HG02763 (cell line): ENCODE results near the gene NUDT22.

Source experiments
- ATAC-seq: cut with Tn5 transposase; IDR thresholded peaks from one replicate; pipeline ENCODE4 v1.9.1; 2021; ENCODE audit warnings: mild to moderate bottlenecking, moderate library complexity; ENCODE audit not compliant: unreplicated experiment

NUDT22 gene

DNA sequence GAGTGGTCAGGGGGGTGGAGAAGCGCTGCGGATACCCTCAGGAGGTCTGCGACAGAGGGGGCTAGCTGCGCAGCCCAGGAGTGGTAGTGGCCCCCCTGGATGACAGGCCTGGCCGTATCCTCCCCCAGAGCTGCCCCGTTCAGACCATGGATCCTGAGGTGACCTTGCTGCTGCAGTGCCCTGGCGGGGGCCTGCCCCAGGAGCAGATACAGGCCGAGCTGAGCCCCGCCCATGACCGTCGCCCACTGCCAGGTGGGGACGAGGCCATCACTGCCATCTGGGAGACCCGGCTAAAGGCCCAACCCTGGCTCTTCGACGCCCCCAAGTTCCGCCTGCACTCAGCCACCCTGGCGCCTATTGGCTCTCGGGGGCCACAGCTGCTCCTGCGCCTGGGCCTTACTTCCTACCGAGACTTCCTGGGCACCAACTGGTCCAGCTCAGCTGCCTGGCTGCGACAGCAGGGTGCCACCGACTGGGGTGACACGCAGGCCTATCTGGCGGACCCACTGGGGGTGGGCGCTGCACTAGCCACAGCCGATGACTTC is 505 bp downstream of the NUDT22 start:
- ATAC-seq = no peak

DNA sequence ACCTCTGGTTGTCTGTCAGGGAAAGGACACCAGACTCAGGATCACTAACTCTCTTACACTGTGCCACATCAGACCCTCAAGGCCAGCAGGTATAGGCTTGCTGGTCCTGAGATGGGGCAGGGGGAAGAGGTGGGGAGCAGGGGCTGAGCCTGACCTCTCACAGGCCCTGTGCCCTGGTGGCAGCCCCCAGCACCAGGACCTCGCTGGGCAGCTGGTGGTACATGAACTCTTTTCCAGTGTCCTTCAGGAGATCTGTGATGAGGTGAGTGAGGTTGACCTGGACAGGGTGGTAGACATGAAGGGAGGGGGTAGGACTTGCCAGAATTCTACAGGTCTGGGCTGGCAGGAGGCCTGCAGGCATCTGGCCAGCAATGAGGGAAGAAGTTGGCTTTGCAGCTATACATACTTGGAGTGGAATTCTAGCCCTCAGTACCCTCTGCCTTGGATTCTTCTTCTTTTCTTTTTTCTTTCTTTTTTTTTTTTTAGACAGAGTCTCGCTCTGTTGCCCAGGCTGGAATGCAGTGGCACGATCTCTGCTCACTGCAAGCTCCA is 1.4 kb downstream of the NUDT22 start:
- no peak for ATAC-seq

DNA sequence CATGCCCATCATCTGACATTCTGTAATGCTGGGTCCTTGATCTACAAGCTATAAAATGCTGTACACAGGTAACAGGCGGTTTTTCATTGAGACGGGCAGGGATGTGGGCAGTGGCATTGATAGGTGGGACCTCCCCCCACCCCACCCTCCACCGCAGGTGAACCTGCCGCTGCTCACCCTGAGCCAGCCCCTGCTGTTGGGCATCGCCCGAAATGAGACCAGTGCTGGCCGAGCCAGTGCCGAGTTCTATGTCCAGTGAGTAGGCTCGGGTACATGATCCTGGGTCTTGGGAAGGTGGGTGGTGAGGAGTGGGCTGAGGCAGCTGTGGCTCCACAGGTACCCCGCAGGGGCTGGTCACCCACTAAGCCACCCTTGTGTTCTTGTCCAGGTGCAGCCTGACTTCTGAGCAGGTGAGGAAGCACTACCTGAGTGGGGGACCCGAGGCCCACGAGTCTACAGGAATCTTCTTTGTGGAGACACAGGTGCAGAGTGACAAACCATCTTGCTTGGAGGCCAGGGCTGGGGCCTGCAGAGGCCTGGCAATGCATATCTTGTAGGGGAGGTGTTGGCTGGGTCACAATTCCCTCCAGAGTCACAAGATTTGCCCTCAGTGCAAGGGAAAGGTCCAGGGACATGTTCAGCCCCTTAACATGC is 3.1 kb downstream of the NUDT22 start:
- no peak for ATAC-seq

DNA sequence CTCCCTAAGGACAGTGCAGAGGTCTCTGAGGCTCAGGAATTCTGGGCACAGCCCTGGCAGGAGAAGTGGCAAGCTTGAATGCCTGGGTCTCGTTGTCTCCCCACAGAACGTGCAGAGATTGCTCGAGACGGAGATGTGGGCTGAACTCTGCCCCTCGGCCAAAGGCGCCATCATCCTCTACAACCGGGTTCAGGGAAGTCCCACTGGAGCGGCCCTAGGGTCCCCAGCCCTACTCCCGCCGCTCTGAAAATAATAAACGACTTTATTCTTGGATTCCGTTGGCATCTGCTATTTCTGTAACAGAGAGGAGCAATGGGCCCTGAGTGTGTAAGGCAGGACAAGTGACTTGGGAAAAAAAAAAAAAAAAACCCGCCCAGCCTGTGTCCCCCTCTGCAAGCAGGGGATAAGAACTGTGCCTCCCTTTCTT is 3.7 kb downstream of the NUDT22 start:
- no peak for ATAC-seq

DNA sequence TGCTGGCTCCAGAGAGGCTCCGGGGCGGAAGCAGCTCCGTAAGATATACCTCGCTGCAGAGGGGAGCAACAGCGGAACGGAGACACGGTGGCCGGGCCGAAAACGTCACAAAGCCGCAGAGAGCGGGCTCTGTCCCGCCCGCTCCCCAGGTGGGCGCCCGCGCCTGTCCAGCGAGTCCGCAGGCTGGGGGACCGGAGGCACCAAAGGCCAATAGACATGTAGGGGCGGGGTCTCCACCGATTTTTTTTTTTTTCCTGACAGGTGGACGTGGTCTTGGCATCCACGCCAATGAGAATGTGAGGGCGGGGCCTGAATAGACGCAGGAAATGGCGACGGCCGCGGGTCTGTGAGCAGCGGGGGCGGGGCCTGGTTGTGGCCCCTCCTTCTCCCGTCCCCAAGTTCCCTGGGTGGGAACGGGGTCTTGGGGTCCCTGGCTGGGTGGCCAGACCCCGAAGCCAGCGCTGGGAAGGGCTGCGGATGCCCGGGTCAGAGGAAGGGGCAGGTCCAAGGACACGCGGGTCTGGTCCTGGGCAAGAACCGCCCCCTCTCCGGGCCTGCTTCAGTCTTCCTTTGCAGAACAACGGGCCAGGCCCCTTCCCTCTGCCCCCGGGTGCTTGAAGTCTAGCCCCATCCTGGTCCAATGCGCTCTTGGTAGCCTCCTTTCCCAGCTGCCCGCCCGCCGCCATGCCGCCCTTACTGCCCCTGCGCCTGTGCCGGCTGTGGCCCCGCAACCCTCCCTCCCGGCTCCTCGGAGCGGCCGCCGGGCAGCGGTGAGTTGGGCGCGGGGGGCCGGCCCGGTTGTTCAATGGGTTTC is 4.3 kb downstream of the NUDT22 start, which contains the start of gene DNAJC4:
TSS of gene DNAJC4 (plus strand) at position 378 of the 814 bp plus-strand sequence. CDS start at position 685, 307 bp downstream.
- peak; percentile 62 for ATAC-seq

DNA sequence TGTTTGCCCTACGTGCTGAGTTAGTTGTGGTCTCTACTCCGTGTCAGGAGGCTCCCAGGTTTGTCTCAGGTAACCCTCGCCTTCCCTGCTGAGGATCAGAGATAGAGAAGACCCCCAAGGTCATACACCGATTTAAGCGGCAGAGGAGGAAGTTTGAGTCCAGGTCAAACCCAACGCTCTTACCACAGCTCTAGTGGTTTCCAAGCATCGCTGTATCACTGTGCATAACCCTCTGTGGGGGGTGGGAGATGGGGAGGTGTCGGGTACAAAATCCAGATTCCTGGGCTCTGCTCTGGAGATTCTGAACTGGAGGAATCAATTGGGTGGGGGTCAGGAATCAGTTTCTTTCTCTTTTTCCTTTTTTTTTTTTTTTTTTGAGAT is 4.9 kb downstream of the NUDT22 start:
- ATAC-seq = no peak

DNA sequence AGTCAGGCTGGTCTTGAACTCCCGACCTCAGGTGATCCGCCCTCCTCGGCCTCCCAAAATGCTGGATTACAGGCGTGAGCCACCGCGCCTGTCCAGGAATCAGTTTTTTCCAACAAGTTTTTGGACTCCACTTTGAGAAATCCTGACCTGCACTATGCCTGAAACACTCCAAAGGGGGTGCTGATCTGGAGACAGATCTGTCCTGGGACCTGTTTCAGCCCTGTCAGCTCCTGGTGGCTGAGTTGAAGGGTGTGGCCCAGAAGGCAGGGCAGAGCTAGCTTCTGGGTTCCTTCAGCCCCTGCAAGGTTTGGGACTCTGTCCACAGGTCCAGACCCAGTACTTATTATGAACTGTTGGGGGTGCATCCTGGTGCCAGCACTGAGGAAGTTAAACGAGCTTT is 5.5 kb downstream of the NUDT22 start:
- ATAC-seq = no peak

DNA sequence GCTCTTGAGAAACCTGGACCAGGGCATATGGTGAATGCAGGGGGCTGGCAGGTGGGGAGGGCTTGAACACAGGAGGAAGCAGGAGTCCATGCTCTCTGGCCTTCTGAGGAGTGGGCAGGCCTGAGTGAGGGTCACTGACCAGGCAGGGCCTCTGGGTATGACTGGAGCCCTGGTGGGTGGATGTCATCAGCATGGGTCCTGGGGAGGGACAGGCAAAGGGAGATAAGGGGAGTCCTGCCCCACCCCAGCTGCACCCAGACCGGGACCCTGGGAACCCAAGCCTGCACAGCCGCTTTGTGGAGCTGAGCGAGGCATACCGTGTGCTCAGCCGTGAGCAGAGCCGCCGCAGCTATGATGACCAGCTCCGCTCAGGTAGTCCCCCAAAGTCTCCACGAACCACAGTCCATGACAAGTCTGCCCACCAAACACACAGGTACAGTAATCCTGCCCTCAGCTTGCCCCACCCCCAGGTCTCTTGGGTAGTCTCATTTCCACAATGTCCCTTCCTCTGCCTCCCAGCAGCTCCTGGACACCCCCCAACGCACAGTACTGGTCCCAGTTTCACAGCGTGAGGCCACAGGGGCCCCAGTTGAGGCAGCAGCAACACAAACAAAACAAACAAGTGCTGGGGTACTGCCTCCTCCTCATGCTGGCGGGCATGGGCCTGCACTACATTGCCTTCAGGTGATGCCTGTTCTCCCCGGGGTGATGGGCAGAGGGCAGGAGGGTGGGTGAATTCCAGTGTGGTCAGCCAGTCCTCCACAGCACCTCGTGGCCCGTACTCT is 6.3 kb downstream of the NUDT22 start:
- ATAC-seq = no peak

DNA sequence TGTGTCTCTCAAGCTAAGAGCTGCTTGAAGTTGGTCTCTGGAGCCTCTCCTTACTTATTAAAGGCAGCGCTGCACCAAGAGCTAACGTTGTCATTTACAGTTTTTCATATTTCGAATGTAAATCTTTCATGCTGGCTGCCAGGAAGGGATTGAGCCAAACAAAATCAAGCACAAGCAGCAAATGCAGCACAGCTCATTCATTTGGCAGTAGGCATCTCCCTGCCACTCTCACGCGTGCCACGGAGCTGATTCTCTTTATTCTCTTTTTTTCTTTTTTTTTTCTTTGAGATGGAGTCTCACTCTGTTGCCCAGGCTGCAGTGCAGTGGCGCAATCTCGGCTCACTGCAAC is 6.9 kb downstream of the NUDT22 start:
- no peak for ATAC-seq

DNA sequence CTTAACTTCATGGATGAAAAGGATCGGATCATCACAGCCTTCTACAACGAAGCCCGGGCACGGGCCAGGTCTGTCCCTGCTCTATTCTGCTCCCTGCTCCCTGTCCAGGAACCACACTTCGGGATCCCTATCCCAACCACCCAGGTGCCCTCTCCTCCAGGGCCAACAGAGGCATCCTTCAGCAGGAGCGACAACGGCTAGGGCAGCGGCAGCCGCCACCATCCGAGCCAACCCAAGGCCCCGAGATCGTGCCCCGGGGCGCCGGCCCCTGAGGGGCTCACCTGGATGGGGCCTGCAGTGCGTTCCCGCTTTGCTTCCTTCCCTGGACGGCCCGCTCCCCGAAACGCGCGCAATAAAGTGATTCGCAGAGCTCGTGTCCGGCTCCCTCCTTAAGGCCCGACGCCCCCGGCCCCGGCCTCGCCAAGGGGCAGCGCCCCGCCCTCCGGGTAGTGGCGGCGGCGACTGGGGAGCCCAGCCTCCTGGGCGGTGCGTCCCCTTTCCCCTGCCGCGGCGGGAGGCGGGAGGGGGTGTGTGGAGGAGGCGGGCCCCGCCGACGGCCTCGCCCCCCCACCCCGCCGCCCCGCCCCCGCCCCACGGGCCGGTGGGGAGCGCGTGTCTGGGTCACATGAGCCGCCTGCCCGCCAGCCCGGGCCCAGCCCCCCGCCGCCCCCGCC is 8.0 kb downstream of the NUDT22 start, which contains the start of gene VEGFB:
TSS of gene VEGFB (plus strand) at position 672 of the 674 bp plus-strand sequence. CDS start 250 bp downstream, outside the sequence.
- ATAC-seq = peak; percentile 41

DNA sequence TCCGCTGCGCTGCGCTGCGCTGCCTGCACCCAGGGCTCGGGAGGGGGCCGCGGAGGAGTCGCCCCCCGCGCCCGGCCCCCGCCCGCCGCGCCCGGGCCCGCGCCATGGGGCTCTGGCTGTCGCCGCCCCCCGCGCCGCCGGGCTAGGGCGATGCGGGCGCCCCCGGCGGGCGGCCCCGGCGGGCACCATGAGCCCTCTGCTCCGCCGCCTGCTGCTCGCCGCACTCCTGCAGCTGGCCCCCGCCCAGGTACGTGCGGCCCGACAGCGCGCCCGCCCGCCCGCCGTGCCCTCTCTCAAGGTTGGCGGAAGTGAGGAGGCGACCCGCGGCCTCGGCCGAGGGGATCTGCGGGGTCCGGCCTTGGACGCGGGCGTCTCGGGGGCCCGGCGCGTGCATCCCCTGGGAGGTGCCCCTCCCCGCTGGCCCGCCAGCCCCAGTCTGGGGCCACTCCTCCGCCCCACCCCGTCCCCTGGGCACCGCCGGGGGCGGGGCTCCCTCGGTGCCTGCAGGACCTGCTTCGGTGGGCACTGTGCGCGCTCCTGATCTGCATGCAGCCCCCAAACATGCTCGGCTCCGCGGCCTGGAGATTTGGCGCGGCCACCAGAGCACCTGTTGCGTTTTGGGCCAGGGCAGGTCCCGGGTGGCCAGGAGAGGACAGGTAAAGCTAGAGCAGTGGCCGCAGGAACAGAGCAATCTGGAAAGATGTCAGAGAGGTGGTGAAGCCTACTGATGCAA is 8.7 kb downstream of the NUDT22 start:
- ATAC-seq = no peak

DNA sequence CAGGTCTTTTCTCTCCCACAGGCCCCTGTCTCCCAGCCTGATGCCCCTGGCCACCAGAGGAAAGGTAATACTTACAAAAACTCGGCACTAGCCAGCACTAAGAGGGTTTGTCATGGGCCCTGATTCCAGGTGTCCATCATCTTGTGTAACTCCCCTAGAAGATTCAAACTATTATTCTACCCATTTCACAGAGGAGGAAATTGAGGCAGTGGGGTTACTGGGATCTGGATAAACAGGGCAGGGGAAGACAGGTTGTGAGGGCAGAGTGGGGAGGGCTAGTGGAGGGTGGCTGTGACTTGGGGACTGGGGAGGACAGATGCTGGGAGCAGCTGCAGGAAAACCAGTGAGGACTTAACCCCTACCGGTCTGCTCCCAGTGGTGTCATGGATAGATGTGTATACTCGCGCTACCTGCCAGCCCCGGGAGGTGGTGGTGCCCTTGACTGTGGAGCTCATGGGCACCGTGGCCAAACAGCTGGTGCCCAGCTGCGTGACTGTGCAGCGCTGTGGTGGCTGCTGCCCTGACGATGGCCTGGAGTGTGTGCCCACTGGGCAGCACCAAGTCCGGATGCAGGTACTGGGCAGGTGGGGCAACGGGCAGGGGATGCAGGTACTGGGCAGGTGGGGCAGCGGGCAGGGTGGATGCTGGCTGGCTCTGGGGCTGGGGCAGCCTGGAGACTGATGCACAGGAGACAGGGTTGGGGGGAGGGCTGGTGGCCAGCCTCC is 9.5 kb downstream of the NUDT22 start:
- ATAC-seq = no peak

DNA sequence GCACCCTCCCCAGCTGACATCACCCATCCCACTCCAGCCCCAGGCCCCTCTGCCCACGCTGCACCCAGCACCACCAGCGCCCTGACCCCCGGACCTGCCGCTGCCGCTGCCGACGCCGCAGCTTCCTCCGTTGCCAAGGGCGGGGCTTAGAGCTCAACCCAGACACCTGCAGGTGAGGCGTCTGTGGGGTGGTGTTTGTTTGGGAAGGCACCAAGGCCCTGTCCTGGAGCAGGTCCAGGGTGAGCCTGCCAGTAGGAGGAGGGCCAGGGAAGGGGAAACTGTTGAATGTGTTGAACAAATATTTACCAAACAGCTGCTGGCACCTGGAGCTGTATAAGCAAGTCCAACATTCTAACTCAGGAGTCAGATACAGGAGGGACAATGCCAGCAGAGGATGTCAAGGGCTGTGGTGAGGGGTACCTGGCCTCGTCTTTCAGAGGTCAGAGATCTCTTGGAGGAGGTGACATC is 11.4 kb downstream of the NUDT22 start:
- ATAC-seq = no peak

DNA sequence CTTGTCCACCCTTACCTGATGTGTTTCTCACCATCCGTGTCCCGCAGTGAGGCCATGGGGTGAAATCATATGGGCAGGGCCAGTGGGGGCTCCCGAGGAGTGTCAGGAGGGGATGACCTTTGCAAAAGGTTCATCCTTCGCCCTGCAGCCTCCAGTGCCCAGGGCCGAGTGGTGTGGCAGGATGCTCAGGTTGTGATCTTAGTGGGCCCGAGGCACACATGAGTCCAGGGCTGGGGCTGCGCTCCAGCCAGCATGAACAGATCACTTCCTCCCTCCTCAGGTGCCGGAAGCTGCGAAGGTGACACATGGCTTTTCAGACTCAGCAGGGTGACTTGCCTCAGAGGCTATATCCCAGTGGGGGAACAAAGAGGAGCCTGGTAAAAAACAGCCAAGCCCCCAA is 12.0 kb downstream of the NUDT22 start:
- ATAC-seq = no peak

DNA sequence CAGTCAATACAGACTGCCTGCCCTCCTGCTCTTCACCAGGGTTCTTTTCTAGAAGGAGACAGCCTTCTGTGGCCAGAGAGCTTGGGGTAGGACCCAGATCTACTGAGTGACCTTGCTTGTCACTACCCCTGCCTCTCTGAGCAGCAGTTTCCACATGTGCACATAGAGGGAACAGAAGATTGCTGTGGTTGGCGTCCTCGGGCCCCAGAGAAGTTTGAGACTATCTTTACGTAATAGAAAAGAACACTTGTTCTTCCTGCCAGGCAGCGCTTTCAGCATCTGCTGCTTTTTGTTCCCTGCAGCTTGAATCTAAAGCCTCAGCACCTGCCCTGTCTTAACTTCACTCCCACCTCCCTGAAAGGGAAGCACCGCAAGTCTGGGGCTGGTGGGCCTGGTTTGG is 12.9 kb downstream of the NUDT22 start:
- no peak for ATAC-seq

DNA sequence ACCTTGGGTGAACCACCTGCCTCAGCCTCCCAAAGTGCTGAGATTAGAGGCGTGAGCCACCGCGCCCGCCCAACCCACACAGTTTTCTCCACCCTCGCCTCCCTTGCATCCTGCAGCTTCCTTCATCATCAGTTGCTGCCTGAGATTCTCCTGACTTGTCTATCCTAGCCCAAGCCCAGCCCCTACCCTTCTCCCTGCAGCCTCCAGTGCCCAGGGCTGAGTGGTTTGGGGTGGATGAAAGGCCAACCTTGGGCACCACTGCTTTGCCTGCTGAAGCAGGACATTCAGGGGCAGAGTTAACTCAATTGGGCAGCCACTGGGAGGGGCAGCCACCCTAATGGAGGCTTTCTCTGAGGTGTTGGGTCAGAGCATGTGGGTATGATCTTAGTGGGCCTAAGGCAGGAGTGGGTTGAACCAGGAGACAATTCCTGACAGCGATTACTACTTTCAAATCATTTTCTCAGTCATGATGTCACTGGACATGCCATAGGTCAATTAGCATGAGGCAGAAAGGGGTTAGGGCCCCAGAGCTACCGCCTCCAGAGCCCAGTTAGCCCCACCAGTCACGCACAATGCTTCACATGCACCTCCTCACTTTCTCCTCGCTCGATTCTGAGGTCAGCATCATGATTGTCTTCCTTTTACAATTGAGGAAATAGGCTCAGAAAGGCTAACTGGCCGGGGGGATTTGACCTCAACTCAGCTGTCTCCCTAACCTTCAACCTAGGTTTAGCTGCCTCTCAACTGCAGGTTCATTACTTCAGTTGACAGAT is 13.8 kb downstream of the NUDT22 start:
- ATAC-seq = no peak

DNA sequence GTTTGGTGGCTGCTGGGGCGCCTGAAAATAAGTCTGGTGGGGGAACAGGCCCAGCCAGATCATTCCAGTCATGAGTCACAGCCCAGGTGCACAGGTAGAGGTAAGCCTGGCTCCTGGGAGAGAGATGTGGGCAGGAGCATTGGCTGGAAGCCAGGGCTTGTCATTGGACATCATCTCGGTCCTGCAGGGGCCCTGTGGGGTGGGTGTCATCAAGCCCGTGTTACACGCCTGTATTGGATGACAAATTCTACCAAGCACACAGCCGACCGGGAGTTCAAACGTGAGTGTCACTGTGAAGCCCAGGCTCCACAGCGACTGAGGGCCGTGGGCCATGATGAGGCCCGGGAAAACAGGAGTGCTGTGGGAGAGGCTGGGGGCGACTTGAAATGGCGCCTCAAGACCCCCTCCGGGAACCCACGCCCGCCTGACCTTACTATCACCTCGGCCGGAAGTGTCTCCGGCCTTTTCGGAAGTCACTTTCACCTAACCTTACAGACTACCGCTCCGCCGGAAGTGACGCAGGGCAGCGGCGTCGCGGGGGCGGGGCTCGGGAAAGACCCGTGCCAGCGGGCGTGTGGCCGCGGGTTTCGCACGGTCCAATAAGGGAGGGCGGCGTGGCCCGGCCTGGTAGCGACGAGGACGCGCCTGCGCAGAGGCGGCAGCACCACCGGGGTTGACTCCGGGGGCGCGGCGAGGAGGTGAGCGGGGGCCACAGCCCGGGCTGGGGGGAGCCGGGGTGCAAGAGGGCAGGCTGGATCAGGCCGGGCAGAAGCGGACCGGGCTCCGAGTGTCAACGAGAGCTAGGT is 14.6 kb downstream of the NUDT22 start, which contains the start of gene FKBP2:
TSS of gene FKBP2 (plus strand) at position 661 of the 806 bp plus-strand sequence. CDS start 1,293 bp downstream, outside the sequence.
- ATAC-seq = peak; percentile 54

DNA sequence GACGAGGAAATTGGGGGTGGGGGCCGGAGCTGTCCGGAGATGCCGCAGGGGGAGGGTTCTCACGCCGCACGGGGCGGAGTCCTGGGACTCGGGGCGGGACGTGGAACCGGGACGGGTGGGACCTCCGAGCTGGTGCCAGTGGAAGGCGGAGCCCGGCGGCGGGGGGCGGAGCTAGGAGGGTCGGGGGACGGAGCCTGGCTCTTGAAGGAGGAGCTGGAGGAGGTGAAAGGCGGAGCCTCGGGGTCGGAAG is 15.1 kb downstream of the NUDT22 start:
- peak; percentile 70 for ATAC-seq
